Erythroblast (primary cell): ENCODE results near the gene SP9.

ENCODE experiments used
- GATA1 ChIP-seq: IDR thresholded peaks from 2 replicates; pipeline ENCODE4 v1.6.1; 2011; ENCODE audit warnings: low read depth, mild to moderate bottlenecking, control low read depth, low read length, moderate library complexity
- POLR2A ChIP-seq: IDR thresholded peaks from 2 replicates; pipeline ENCODE4 v1.6.1; 2011; ENCODE audit warnings: mild to moderate bottlenecking, low read length

DNA sequence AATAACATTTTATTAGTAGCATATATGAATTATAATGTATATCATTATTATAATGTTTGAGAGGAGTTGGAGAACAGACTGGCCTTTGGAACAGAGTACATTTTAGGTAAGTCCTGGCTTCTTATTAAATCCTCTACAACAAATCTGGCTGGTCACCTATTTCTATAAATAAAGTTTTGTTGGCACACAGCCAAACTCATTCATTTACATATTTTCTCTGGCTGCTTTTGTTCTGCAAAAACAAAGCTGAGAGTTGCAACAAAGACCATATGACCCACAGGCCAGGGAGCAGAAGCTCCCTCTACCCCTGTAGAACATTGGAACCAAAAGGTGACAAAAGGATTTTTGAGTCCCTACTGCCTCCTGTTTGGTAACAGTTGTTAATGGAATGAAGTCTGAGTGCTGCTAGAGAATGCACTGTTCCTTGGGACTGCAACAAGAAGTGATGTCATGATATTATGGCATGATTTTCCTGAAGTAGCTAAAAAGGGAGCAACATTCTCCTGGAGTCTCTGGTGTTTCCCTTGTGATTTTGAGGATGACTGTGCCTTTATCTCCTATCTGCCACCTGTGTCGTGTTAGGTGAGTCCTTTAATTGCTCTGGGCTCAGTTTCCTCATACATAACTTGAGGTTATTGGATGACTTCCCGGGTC, 22.0 kb upstream of the SP9 start:
- TF ChIP-seq POLR2A (no peak), GATA1 (no peak)
